ENCODE measurements around the gene CSPG4.
"Not testable (repeated sequence)": the region's sequence is repeated elsewhere in the genome, so short reads cannot be mapped to it uniquely, and the experiment has no call there.

The CSPG4 gene

DNA sequence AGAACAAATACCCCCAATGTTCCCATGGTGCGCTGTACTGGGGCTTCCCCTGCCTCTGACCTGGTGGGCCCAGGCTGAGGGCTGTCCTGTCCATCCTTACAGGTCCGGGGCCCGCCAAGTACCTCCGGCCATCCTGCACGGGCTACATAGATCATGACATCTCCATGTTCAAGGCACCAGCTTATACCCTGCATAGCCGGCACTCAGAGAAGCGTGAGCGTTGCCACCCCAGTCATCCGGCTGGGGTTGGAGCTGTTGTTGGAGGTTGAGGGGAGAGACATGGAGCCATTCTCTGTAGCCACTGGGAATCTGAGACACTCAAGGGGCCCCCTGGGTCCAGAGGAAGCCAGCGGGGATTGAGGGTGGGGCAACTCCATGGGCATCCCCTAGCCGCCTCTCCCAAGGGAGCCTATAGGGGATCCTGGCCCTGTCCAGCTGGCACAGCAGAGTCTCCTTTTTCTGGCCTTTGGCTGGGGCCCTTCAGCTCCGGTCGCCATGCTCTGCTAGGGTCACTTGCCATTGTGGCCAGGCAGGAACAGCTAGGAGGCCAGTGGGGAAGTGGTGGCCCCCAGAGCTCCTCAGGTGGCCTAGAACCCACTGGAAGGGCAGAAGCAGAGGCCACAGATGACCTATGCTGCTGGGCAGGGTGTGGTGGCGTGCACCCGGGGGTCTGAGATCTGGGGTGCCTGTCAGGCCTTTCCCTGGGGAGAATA is 12.5 kb upstream of the CSPG4 start:
- no peak for DNase-seq

DNA sequence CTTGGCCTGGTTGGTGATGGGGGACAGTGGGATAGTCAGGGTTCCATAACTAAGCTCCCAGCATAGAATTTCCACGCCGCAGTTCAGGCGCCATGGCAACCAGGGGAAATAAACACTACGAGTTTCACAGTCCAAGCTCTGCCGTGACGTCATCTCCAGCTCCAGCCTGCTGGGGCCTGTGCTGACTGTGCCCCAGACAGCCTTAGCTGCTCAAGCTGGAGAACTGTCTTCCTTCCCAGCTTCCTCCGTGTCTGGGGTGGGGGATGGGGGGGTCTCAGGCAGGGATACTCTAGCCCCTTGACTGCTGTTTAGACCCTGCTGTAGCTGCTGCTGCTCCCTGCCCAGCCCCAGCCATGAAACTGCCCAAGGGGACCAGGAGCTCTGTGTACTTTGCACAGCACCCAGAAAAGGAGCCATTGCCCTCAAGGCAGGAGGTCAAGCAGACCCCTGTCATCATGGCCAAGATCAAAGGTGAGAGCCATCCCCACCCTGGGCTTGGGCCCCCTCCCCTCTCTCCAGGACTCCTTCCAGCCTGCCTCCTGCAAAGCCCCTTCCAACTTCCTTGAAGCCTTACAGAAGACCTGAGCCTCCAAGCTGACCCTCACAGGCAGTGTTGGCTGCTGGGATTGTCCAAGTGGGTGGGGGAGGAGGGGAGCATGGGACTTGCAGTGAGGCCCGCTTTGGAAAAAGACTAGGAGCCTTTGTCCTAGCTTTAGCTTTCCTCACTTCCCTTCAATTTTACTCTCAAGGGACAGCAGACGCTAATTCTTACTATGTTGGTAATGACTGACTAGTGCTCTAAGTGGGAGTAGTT is 11.4 kb upstream of the CSPG4 start:
- peak; percentile 0 for DNase-seq

DNA sequence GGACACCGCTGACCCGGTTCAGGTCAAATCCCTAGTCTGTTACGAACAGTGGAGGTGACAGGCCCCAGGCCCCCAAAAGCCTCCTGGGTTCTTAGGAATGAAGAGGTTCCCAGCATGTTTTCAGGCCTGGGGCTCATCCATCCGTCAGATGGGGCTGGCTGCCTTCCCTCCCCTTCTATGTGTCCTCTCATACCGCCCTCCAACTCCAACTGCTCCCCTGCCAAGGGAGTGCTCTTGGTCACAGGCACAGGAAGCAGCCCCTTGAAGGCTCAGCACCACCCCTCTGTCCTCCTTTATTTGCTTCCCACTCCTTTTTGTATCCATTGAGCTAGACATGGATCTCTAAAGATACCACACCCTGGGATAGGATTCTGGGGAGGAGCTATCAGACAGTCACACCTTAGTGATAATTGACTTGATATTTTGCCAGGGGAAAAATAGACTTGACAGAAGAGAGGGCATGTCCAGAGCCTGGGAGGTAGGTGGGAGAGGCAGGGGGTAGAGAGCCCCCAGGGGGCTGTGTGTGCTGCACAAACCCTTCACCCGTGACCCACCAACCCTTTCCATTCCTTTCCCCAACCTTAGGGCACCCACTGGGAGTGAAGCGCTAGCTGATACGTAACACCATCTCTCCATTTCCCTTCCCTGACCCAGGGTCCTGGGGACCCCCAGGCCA is 10.7 kb upstream of the CSPG4 start:
- peak; percentile 1 for DNase-seq

DNA sequence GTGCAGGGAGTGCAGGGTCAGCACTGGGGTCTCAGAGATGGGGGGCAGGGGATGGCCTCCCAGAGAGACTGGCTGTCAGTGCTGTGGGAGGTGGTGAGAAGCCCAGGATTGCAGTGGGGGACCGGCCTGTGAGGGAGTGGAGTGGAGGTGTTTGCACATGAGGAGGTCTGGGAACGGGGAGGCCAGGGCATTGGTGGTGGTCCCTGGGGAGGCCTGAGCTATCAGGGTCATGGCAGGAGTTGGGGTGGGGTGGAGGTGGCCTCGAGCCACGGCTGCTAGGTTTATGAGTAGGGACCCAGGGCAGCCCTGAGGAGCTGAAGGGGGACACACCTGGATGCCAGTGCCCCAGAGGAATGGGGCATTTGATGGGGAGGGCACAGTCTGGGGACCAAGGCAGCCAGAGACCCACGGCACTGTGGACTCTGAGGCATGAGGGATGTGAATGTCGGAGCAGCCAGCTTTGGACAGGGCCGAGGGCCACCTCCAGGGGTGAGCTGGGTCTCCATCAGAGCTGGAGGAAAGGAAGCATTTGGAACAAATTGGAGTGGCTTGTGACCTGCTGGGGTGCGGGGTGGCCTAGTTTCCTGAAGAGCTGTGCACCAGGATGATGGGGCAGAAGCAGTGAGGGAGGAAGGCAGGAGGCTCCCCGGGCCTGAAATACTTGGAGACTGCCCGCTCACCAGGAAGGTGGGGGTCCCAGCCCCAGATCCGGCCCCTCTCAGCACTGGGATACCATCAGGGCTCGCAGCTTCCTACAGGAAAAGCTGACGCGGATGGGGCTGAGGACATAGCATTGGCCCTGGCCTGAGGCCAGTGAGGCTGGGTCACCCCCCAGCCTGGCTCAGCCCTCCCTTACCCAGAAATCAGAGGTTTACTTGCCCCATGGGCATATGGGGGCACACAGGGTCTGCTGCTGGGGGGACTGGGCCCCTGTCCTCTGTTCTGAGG is 9.5 kb upstream of the CSPG4 start:
- no peak for DNase-seq

DNA sequence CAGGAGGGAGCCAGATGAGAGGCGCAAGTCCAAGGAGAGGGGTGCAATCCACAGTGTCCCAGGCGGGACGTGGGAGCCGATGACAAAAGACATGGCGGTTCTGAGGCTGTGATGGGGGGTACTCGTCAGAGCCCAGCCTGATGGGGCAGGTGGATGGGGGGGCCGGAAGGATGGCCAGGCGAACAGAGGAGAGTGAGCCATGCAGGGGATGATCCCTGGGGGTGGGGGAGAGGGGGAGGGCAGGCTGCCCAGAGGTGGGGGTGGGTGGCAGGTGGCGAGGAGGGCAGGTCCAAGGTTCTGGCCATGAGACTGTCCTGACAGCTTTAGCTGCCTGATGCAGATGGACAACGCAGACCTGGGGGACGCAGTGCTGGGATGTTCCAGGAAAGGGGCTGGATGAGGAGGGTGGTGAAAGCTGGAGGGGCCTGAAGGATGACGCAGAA is 8.9 kb upstream of the CSPG4 start:
- no peak for DNase-seq

DNA sequence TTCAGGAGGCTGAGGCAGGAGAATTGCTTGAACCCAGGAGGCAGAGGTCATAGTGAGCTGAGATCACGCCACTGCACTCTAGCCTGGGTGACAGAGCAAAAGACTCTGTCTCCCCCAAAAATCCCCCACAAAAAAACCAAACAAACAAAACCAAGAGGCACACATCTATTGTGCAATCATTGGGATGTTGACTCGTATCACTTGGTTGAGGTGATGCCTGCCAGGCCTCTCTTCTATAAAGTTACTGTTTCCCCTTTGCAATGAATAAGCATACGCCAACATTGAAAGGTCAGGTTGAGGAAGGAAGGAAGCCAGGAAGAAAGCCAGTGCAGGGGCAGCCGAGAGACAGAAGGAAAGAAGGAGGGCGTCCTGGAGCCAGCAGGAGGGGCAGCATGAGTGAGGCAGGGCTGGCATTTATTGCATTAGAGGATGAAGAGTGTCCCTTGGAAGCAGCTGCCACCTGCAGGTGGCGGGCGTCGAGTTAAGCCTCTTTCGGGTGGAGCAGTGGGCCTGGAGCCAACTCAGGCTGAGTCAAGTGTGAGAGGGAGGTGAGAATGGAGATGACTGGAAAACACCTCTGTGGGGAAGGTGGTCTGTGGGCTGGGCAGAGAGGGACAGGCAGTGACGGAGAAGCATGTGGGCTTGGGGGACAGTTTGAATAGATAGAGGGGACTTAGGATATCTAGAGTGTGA is 8.3 kb upstream of the CSPG4 start:
- DNase-seq: peak; percentile 26

DNA sequence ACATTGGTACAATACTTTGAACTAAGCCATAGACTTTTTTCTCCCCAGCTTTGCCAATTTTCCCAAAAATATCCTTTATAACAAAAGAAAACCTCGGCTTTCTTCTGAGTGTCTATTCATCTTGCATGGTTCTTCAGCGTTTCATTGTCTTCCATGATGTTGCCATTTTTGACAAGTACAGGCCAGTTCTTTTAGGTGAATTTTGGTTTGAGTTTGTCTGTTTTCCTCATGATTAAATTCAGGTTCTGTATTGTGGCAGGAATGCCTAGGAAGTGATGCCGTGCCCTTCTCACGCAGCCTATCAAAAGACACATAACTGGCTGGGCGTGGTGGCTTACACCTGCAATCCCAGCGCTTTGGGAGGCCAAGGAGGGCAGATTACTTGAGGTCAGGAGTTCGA is 7.6 kb upstream of the CSPG4 start:
- DNase-seq: no peak

DNA sequence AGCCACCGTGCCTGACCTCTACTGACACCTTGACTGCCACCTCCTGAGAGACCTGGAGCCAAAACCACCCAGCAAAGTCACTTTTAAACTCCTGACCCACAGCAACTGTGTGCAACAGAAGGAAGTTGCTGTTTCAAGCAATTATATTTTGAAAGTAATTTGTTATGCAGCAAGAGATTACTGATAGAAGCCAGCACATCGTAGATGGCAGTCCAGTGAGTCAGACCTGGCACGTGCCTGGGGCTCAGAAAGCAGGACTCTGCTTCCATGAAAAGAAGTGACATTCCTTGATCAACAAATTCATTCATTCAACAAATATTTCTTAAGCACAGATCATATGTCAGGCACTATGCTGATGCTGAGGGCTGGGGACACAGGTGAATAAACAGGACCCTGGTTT is 5.7 kb upstream of the CSPG4 start:
- DNase-seq: no peak

DNA sequence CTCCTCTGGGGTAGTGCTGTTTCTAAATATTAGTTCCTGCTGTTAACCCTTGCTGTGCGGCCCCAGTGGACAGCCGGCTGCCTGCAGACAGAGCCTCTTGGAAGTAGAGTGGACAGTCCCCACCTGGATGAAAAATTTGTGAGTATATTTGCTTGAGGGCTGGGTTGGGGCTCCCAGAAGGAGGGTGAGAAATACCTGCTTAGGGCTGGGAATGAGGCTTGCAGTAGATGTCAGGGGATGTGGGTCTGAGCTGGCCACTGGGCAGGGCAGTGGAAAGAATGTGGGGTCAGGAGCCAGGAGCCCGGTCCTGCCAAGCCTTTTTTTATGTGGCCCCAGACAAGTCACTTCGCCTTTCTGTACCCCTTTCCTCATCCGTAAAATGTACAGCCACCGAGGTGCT is 4.4 kb upstream of the CSPG4 start:
- DNase-seq: not testable (repeated sequence)

DNA sequence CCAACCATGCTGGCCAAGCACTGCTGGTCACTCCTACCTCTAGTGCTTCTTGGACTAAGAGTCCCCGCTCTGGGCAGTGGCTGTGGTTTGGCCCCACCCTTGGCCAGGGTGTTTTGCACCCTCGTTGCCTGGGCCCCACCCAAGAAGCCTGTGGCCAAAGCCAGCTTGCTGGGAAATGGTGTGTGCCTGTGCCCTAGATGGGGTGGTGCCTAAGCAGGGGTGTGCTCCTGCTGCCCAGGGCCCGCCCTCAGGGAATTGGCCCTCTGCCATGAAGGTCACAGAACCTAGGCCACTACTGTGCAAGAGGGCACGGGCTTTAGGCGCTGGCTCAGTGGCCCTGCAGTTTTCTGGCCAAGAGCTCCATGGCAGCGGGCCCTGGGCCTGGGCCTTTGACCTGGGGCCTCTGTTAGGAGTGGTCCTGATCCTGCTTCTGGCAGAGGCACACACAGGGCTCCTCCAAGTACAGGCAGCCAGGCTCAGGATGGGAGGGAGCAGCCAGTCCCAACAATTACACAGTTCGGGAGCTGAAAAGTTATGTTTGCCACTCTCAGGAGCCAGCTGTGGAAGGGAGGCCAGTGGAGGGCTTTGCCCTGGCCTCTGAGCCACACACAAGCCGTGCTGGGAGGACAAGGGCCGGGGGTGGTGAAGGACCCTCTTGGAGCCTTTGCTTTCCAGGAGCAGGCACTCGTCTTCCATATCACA is 3.8 kb upstream of the CSPG4 start:
- DNase-seq: not testable (repeated sequence)

DNA sequence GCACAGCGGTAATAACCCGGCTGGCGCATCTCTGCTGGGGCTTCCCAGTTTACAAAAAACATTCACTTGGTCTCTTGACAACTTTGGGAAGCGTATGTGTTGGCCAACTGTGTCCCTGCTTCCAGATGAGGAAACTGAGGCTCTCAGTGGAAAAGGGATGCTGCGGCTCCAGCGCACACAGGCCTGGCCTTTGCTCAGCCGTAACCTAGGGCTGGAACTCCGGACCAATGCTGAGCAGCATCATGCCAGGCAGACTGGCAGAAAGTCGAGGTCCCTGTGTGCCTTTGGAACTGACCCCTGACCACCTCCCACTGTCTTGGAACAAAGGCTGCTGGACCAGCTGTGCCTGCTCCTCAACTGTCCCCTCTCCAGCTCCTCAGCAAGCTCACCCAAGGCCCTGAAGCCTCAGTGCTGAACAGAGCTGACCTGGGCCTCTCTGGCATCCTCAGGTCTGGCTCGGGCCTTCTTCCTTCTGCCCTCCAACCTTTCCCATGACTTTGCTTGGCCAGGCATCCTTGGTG is 2.7 kb upstream of the CSPG4 start:
- DNase-seq: not testable (repeated sequence)

DNA sequence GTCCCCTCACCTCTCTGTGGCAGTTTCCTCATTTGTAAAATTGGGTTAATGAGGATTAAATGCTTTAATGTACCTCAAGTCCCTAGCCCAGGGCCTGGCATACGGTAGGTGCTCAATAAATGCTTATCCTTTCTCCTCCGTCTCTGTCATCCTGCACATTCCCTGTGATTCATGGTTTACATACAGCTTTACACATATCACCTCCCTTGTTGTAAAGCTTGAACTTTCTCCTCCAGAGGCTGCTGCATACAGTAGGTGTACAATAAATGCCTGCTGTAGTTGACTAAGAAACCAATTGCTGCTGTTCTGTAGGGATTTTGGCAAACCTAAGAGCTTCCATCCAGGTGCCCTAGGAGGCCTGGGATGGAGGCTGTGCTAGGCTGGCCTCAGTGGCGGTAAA is 1.5 kb upstream of the CSPG4 start:
- no peak for DNase-seq

DNA sequence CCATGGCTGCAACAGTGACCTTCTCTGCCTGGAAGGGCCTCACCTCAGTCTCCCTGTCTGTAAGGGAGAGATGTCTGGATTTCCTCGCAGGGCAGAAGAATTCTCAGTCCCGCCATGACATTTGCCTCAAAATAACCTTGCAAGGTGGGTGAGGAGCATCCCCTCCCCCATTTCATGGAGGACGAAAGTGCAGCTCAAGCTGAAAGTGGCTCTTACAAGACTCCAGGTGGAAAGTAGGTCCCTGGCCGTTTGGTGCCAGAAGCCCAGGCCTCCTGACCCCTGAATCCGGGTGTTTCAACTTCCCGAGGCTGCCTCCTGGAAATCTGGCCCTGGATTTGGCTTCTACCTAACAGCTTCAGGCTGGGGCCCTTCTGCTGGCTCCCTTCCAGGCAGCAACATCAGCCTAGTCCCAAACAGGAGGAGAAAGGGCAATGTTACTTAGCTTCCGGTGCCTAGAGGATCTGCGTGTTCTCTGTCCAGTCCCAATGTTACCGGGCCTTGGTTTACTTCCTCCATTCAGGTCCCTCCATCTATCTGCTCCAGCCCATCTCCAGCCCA is 769 bp upstream of the CSPG4 start:
- peak; percentile 34 for DNase-seq

DNA sequence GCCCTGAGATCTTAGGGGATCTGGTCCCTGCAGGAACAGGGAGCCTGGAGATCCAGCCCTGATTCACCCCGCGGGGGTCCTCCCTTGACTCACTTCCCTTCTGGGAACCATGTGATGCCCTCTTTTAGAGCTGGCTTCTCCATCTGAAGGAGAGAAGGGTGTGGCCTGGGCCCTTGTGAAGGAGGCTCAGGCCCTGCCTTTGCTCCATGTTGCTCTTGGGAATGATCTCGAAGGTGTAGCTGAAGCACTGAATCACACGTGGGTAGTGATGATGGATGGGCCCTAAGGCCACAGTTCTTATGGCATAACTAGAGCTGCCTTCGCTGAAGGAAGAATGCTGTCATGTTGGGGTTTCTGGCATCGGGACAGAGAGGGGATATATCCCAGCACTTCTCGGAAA is 1.2 kb downstream of the CSPG4 start:
- not testable (repeated sequence) for DNase-seq

DNA sequence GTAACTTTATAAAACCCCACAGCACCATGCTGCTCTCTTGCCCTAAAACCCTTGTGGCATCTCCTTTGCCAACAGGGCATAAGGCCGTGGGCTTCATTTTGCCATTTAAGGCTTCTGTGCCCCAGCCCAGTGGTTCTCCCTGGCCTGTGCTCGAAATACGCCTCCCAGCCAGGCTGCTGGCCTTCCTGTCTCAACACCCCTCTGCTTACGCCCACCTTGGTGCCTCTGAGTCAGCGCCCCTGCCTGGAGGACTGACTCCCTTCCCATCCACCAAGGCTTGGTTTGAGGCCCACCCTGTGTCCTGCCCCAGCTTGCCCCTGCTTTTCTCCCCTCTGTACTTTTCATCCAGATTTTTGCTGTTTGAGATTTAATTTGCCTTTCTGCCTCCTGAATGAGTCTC is 1.8 kb downstream of the CSPG4 start:
- not testable (repeated sequence) for DNase-seq

DNA sequence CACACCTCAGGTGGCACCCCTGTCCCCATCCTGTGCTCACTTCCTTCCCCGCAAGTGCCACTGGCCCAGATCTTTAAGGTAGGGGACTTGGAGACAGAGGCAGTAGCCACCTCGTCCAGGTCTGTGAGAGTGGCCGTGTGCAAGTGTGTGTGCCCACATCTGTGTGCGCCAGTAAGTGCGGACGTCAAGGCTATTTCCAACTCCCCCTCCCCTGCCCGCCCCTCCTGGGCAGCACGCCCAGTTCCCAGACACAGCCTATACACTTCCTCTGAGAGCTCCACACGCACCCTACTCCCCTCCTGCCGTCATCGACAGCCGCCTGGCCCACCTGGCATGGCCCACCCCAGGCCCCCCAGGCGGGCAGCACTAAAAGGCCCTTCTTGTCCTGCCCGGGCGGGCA is 3.2 kb downstream of the CSPG4 start:
- not testable (repeated sequence) for DNase-seq

DNA sequence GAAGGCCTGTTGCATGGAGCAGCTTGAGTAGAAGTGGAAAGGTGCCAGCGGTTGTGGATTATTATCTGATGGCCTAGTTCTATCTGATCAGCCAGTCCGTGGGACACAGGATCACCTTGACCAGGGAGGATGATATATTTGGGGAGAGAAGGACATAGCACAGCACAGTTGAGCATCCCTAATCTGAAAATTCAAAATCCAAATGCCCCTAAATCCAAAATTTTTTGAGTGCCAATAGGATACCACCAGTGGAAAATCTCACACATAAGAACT is 6.0 kb downstream of the CSPG4 start:
- DNase-seq: no peak

DNA sequence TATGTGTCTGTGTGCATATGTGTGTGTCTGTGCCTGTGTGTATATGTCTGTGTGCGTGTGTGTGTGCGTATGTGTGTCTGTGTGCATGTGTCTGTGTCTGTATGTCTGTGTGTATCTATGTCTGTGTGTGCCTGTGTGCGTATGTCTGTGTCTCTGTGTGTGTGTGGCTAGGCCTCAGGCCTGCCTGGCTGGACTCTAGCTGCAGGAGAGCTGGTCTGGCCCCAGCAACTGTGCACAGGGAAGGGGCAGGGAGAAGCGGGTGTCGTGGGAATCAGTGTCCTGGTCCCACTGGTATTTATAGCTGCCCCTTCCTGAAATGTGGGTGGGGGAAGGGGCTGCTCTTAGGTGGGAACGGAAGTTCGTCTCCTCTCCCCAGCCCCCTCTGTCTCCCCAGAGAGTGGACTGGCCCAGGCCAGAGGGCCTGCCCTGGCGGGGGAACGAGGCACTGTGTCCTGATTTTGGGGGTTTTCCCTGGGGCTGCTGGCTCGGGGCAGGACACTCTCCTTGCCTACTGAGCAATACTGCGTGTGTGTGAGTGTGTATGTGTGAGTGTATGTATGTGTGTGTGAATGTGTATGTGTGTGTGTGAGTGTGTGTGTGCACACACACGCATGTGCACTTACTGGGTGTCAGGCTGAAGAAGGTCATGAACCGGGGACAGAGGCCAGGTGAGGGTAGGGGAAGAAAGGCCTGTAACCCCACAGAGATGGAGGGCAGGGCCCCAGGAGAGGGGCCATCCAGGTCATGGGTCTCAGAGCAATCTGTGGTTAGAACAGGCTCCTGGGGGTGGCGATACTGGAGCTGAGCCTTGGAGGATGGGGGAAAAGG is 6.6 kb downstream of the CSPG4 start:
- no peak for DNase-seq

DNA sequence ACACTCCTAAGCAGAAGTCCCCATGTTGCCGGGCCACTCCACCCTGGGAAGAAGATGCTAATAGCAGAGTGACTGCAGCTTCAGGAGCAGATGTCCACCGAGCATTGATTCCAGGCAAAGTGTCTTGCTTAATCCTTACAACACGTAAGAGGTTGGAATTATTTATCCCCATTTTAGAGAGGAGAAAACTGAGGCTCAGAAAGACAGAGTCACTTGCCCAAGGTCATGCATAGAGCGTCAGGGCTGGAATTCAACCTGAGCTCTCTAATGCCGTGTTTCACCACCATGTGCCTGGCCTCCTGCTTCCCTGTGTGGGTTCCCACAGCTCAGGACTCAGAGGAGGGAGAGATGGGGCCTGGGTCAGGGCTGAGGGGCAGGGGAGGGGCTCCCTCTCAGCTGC is 7.3 kb downstream of the CSPG4 start:
- DNase-seq: not testable (repeated sequence)

DNA sequence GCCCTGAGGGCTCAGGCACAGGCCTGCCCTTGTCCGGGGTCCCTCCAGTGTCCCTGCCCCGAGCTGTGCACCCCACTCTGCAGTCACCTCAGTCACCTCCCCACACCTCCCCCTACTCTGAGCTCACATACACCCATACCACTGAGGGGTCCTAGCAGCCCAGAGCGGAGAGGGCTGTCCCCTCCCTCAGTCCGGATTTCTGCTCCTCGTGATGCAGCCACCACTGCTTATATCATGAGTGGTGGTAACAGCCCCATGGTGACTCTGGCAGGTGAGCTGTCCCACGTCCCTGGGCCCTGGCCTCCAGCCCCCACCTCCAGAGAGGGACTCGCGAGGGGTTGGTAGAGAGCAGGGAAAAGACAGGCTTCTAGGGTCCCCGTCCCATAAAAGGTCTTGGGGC is 8.0 kb downstream of the CSPG4 start:
- no peak for DNase-seq
